GM21526 (cell line): Measurements from ENCODE around the gene PLXNA2.

ENCODE experiments used
- ATAC-seq: cut with Tn5 transposase; IDR thresholded peaks from one replicate; pipeline ENCODE4 v1.9.1; 2021; ENCODE audit warnings: moderate library complexity; ENCODE audit not compliant: unreplicated experiment, low FRiP score

PLXNA2 gene

GRCh38 chr1:208208132-208208487 is 36.1 kb downstream of the PLXNA2 start:
- ATAC-seq: no peak

GRCh38 chr1:208207388-208208131 is 36.6 kb downstream of the PLXNA2 start:
- no peak for ATAC-seq

- no peak for ATAC-seq
These were observed 38.0 kb downstream of the PLXNA2 start for GRCh38 chr1:208206092-208206698.

- ATAC-seq: no peak
These were observed 38.8 kb downstream of the PLXNA2 start for GRCh38 chr1:208205216-208206013.

GRCh38 chr1:208204779-208205178 is 39.4 kb downstream of the PLXNA2 start:
- ATAC-seq: no peak

- no peak for ATAC-seq
These were observed 40.2 kb downstream of the PLXNA2 start for GRCh38 chr1:208203848-208204609.

- no peak for ATAC-seq
These were observed 40.9 kb downstream of the PLXNA2 start for GRCh38 chr1:208203127-208203847.

- no peak for ATAC-seq
These were observed 41.7 kb downstream of the PLXNA2 start for GRCh38 chr1:208202333-208202995.

GRCh38 chr1:208201229-208201628 is 43.0 kb downstream of the PLXNA2 start:
- no peak for ATAC-seq

GRCh38 chr1:208200116-208200515 is 44.1 kb downstream of the PLXNA2 start:
- ATAC-seq: no peak

- no peak for ATAC-seq
These were observed 45.9 kb downstream of the PLXNA2 start for GRCh38 chr1:208198236-208198635.

GRCh38 chr1:208194944-208195343 is 49.2 kb downstream of the PLXNA2 start:
- ATAC-seq: no peak

GRCh38 chr1:208192995-208193394 is 51.2 kb downstream of the PLXNA2 start:
- ATAC-seq: no peak

- no peak for ATAC-seq
These were observed 53.4 kb downstream of the PLXNA2 start for GRCh38 chr1:208190784-208191183.

GRCh38 chr1:208189716-208190115 is 54.5 kb downstream of the PLXNA2 start:
- no peak for ATAC-seq

GRCh38 chr1:208189183-208189582 is 55.0 kb downstream of the PLXNA2 start:
- no peak for ATAC-seq

- no peak for ATAC-seq
These were observed 55.6 kb downstream of the PLXNA2 start for GRCh38 chr1:208188607-208189006.

GRCh38 chr1:208187499-208188041 is 56.6 kb downstream of the PLXNA2 start:
- peak; percentile 77 for ATAC-seq

GRCh38 chr1:208185801-208186231 is 58.4 kb downstream of the PLXNA2 start:
- ATAC-seq: no peak
